CD14-positive monocyte (primary cell): ENCODE data around the gene LEUTX. TPM values are rescaled to one million over a fixed set of nuclear protein-coding genes. Genes with fewer than 3 reads are reported as not detected.

ENCODE experiments used
- DNase-seq, 3 donors: peaks; one replicate each; pipeline ENCODE4 v3.0.0-alpha.2; 2011 to 2022
- H2AFZ ChIP-seq: 2 replicates; pipeline ENCODE4 v1.6.0; 2012; ENCODE audit warnings: mild to moderate bottlenecking, low read depth, low read length, inconsistent platforms; ENCODE audit not compliant: insufficient read depth, poor library complexity, severe bottlenecking
- H3K27ac ChIP-seq, 2 donors: 1 replicate in 1 of 2; 2 replicates in 1 of 2; pipeline ENCODE4 v1.5.1; 2012 to 2013; ENCODE audit warnings: low read length in 2 of 2, control low read depth in 1 of 2, inconsistent platforms in 1 of 2, low read depth in 1 of 2, mild to moderate bottlenecking in 1 of 2
- H3K27me3 ChIP-seq, 2 donors: one replicate each; pipeline versions ENCODE4 v1.6.0 to v1.6.1; 2011 to 2013; ENCODE audit warnings: low read length in 2 of 2; ENCODE audit not compliant: control insufficient read depth in 2 of 2, insufficient read depth in 2 of 2
- H3K36me3 ChIP-seq, 2 donors: replicated peaks in 1 of 2; 1 replicate in 1 of 2; 2 replicates in 1 of 2; pipeline versions ENCODE4 v1.5.1 to v1.6.1; 2012 to 2013; ENCODE audit warnings: low read length in 2 of 2, control low read depth in 1 of 2, inconsistent platforms in 1 of 2, mild to moderate bottlenecking in 1 of 2; ENCODE audit not compliant: insufficient read depth in 2 of 2, control insufficient read depth in 1 of 2
- H3K4me1 ChIP-seq, 2 donors: 1 replicate in 1 of 2; 2 replicates in 1 of 2; pipeline versions ENCODE4 v1.5.1 to v1.6.1; 2012 to 2013; ENCODE audit warnings: low read length in 2 of 2, control low read depth in 1 of 2, inconsistent platforms in 1 of 2, mild to moderate bottlenecking in 1 of 2, moderate library complexity in 1 of 2; ENCODE audit not compliant: insufficient read depth in 2 of 2, control insufficient read depth in 1 of 2
- H3K4me2 ChIP-seq: replicated peaks from 2 replicates; pipeline ENCODE3; 2012; ENCODE audit warnings: low read length, moderate library complexity, mild to moderate bottlenecking; ENCODE audit not compliant: poor library complexity, severe bottlenecking; ENCODE audit errors: extremely low read depth
- H3K4me3 ChIP-seq, 3 experiments: fragments of 200-600 bp in 1 of 3; sonication (generic) in 1 of 3; replicated peaks in 1 of 3; 1 replicate in 2 of 3; 2 replicates in 1 of 3; pipeline ENCODE4 v1.5.1; 2011 to 2013; ENCODE audit warnings: low read length in 3 of 3, mild to moderate bottlenecking in 3 of 3, control low read depth in 2 of 3, low read depth in 2 of 3, inconsistent platforms in 1 of 3, moderate library complexity in 1 of 3
- H3K79me2 ChIP-seq: 2 replicates; pipeline ENCODE4 v1.6.0; 2012; ENCODE audit warnings: mild to moderate bottlenecking, control low read depth, inconsistent platforms, low read length, moderate library complexity; ENCODE audit not compliant: insufficient read depth
- H3K9ac ChIP-seq: 2 replicates; pipeline ENCODE4 v1.6.0; 2017; ENCODE audit warnings: low read length, mild to moderate bottlenecking; ENCODE audit not compliant: insufficient read depth, poor library complexity, severe bottlenecking
- H3K9me3 ChIP-seq, 2 donors: replicated peaks in 1 of 2; 1 replicate in 1 of 2; 2 replicates in 1 of 2; pipeline versions ENCODE4 v1.5.1 to v1.6.1; 2012 to 2013; ENCODE audit warnings: low read length in 2 of 2, control low read depth in 1 of 2; ENCODE audit not compliant: control insufficient read depth in 1 of 2, insufficient read depth in 1 of 2
- H4K20me1 ChIP-seq: 2 replicates; pipeline ENCODE4 v1.6.0; 2012; ENCODE audit warnings: mild to moderate bottlenecking, low read length, control low read depth, moderate library complexity; ENCODE audit not compliant: insufficient read depth
- H3K27ac Mint-ChIP-seq, 7 donors: one replicate each; pipeline ENCODE4 v1.8.0; 2020; ENCODE audit warnings: mild to moderate bottlenecking in 7 of 7, mixed read lengths in 7 of 7, moderate library complexity in 6 of 7, inconsistent platforms in 2 of 7
- H3K27me3 Mint-ChIP-seq, 3 donors: one replicate each; pipeline ENCODE4 v1.8.0; 2021 to 2022; ENCODE audit warnings: low read depth in 3 of 3, mild to moderate bottlenecking in 3 of 3, mixed read lengths in 3 of 3, moderate library complexity in 3 of 3, inconsistent platforms in 1 of 3
- H3K36me3 Mint-ChIP-seq, 2 donors: one replicate each; pipeline ENCODE4 v1.8.0; 2020; ENCODE audit warnings: mixed read lengths in 2 of 2, inconsistent platforms in 1 of 2, mild to moderate bottlenecking in 1 of 2
- H3K4me1 Mint-ChIP-seq: one replicate; pipeline ENCODE4 v1.8.0; 2020; ENCODE audit warnings: mild to moderate bottlenecking, mixed read lengths
- H3K4me3 Mint-ChIP-seq, 2 donors: one replicate each; pipeline ENCODE4 v1.8.0; 2020; ENCODE audit warnings: mild to moderate bottlenecking in 2 of 2, mixed read lengths in 2 of 2, moderate library complexity in 1 of 2
- H3K9me3 Mint-ChIP-seq, 7 donors: one replicate each; pipeline ENCODE4 v1.8.0; 2020 to 2022; ENCODE audit warnings: mixed read lengths in 7 of 7, mild to moderate bottlenecking in 6 of 7, moderate library complexity in 6 of 7, inconsistent platforms in 2 of 7
- WGBS: methylation state at CpG from one replicate; pipeline ENCODE4 v1.1.5; 2013; ENCODE audit warnings: missing lambda C conversion rate; ENCODE audit not compliant: insufficient coverage; 5-methylcytosine and 5-hydroxymethylcytosine counted together
- intact Hi-C, 2 donors: fragments of 100-400 bp; cut with micrococcal nuclease; formaldehyde crosslinking; loops; one replicate each; pipeline versions ENCODE4 v1.15.0 to v1.15.1; 2023
- polyA plus RNA-seq, 3 donors: library from polyadenylated mRNA; depleted of rRNA in 1 of 3; unstranded in 2 of 3; stranded (reverse) in 1 of 3; fragments of 300-500 nt in 2 of 3; fragments of >200 nt in 1 of 3; fragmentation: Illumina TruSeq in 2 of 3; gene quantifications; 1 replicate in 2 of 3; 2 replicates in 1 of 3; pipeline ENCODE4 v1.2.3, GENCODE V29; 2012 to 2021
- TF ChIP-seq, protein P1 (sequence below): fragments of 200-600 bp; IDR thresholded peaks from one replicate; pipeline ENCODE4 v1.8.0; 2022; ENCODE audit warnings: antibody characterized with exemption, mild to moderate bottlenecking

LEUTX gene
- polyA plus RNA-seq, 3 donors = not detected

DNA sequence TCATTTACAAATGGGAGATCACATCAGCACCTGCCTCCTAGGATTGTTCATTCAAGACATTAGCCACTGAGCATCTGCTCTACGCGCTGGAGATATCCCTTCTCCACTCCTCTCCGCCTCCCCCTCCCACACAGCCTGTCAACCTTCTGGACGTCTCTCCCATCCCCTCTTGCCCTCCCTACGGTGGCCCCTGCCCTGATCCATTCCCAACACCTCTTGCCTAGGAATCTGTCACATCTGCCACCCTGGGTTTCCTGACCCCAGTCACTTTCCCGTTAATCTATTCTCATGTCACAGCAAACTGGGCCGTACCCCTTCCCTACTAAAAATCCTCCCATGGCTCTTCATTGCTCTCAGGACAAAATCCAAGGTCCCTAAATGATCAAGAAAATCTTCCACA, 45.0 kb downstream of the LEUTX start:
- Histone ChIP-seq H3K27me3 (no peaks in the 10 kb centered on the region), H2AFZ (peak overlapping the region; percentile 99), H4K20me1 (no peaks in the 10 kb centered on the region), H3K4me3 (peak overlapping the region; percentile 62 to 95 (median 77)), H3K4me2 (peak overlapping the region; percentile 98), H3K36me3 (peaks cover 18 to 31% of the 10 kb centered on the region in 2 donors), H3K9me3 (no peaks in the 10 kb centered on the region), H3K27ac (peak overlapping the region in 1 of 2 donors; percentile 69), H3K79me2 (peaks cover 6% of the 10 kb centered on the region), H3K9ac (peak overlapping the region; percentile 69), H3K4me1 (peaks cover 21 to 32% of the 10 kb centered on the region in 2 donors)
- Mint-ChIP-seq H3K4me1 (peaks cover 20% of the 10 kb centered on the region), H3K36me3 (peaks cover 15 to 35% of the 10 kb centered on the region in 2 donors), H3K9me3 (peaks cover 0 to 3% (median 0%) of the 10 kb centered on the region in 7 donors), H3K27ac (no peak overlapping the region), H3K4me3 (no peak overlapping the region), H3K27me3 (no peaks in the 10 kb centered on the region)
- TF ChIP-seq, protein P1, sequence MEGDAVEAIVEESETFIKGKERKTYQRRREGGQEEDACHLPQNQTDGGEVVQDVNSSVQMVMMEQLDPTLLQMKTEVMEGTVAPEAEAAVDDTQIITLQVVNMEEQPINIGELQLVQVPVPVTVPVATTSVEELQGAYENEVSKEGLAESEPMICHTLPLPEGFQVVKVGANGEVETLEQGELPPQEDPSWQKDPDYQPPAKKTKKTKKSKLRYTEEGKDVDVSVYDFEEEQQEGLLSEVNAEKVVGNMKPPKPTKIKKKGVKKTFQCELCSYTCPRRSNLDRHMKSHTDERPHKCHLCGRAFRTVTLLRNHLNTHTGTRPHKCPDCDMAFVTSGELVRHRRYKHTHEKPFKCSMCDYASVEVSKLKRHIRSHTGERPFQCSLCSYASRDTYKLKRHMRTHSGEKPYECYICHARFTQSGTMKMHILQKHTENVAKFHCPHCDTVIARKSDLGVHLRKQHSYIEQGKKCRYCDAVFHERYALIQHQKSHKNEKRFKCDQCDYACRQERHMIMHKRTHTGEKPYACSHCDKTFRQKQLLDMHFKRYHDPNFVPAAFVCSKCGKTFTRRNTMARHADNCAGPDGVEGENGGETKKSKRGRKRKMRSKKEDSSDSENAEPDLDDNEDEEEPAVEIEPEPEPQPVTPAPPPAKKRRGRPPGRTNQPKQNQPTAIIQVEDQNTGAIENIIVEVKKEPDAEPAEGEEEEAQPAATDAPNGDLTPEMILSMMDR = no peak
- intact Hi-C loops = no loop called here
- DNase-seq = no peak
- 44% methylated on average over 7 of the region's 7 CpGs for WGBS

DNA sequence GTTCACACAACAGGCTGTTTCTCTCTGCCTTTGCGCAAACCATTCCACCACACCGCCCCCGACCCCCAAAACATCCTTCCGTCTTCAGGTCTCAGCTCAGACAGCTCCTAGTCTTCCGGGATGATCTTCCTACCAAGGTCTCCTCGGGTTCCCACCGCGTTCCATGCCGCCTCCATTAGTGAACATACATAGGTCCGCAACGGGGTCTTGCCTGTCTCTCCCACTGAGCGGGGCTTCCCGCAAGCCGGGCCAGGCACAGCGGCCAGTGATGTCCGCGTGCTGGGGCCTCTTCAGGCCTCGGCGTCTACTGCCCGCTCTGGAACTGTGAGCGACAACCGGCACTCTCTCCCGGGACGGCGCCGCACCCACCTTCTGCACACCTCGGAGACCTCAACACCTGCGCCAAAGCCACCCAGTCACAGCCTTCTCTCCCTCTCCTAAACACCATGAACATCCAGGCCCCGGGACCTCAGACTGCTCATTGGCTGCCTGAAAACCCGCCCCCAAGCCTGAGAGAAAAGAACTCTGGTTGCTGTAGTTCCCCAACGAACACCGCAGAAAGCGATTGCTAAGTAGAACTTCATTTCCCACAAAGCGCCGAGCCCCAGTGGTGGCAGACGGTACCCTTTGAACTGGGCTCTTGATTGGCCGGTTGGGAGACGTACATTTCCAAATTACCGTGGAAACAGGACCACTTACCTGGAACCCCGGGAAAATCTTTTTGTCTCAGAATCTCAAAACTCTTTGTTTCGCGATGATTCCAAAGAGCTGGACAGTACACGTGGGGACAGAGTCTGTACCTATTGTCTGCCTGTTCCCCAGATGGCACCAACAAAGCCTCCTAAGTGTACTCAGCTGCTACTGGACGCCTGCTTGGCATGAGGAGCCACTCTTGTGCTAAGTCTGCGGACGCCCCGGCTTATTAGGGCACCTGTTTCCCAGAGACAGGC, 45.8 kb downstream of the LEUTX start:
- Histone ChIP-seq H3K4me3 (peak overlapping the region; percentile 62 to 95 (median 77)), H3K9me3 (no peaks in the 10 kb centered on the region), H3K4me1 (peaks cover 28 to 39% of the 10 kb centered on the region in 2 donors), H3K27me3 (no peaks in the 10 kb centered on the region), H3K4me2 (peak overlapping the region; percentile 98), H3K9ac (peak overlapping the region; percentile 69), H2AFZ (peak overlapping the region; percentile 99), H4K20me1 (no peaks in the 10 kb centered on the region), H3K36me3 (peaks cover 19 to 34% of the 10 kb centered on the region in 2 donors), H3K79me2 (peaks cover 6% of the 10 kb centered on the region), H3K27ac (peak overlapping the region; percentile 9 to 69)
- intact Hi-C loops = no loop called here
- Mint-ChIP-seq H3K36me3 (peaks cover 15 to 40% of the 10 kb centered on the region in 2 donors), H3K9me3 (peaks cover 0 to 3% (median 0%) of the 10 kb centered on the region in 7 donors), H3K4me3 (no peak overlapping the region), H3K27me3 (no peaks in the 10 kb centered on the region), H3K4me1 (peaks cover 20% of the 10 kb centered on the region), H3K27ac (peak overlapping the region in 3 of 7 donors; percentile 42 to 76 (median 52))
- TF ChIP-seq, protein P1 = no peak
- DNase-seq = peak; percentile 79 to 92 (median 83)
- WGBS = 13% methylated on average over 44 of the region's 47 CpGs
